IPS-20b (cell line): ENCODE data around the gene TBC1D23.
"Not testable (repeated sequence)": the region's sequence is repeated elsewhere in the genome, so short reads cannot be mapped to it uniquely, and the experiment has no call there.

Source experiments
- H3K27ac ChIP-seq: one replicate; pipeline ENCODE4 v1.5.1; 2013; ENCODE audit warnings: low read length
- H3K27me3 ChIP-seq: 2 replicates; pipeline ENCODE4 v1.6.1; 2013; ENCODE audit warnings: mild to moderate bottlenecking, low read length, inconsistent platforms; ENCODE audit not compliant: insufficient read depth
- H3K36me3 ChIP-seq: 2 replicates; pipeline ENCODE4 v1.6.1; 2013; ENCODE audit warnings: low read depth, mild to moderate bottlenecking, inconsistent platforms, low read length, moderate library complexity; ENCODE audit not compliant: insufficient read depth
- H3K4me1 ChIP-seq: 2 replicates; pipeline ENCODE4 v1.6.1; 2013; ENCODE audit warnings: mild to moderate bottlenecking, control low read depth, inconsistent platforms, low read length, moderate library complexity; ENCODE audit not compliant: insufficient read depth
- H3K4me3 ChIP-seq: 2 replicates; pipeline ENCODE4 v1.5.1; 2013; ENCODE audit warnings: mild to moderate bottlenecking, low read length, inconsistent platforms
- H3K9ac ChIP-seq: 2 replicates; pipeline ENCODE4 v1.6.1; 2013; ENCODE audit warnings: low read depth, mild to moderate bottlenecking, inconsistent platforms, low read length, moderate library complexity
- H3K9me3 ChIP-seq: 2 replicates; pipeline ENCODE4 v1.6.1; 2013; ENCODE audit warnings: mild to moderate bottlenecking, low read depth, low read length, inconsistent platforms; ENCODE audit not compliant: insufficient read depth

TBC1D23 gene

GRCh38 chr3:100260685-100261484 lies at the start of gene TBC1D23:
Gene TBC1D23 (plus strand): TSS chr3:100260992. CDS start chr3:100261019, 27 bp downstream.
- no peaks in the 10 kb centered on the region for H3K27me3 ChIP-seq
- no peaks in the 10 kb centered on the region for H3K36me3 ChIP-seq
- H3K4me3 ChIP-seq = peak within 1 kb of the TSS; percentile 90
- peak within 1 kb of the TSS; percentile 82 for H3K9ac ChIP-seq
- H3K27ac ChIP-seq = no peak within 1 kb of the TSS
- peaks cover 12% of the 10 kb centered on the region for H3K4me1 ChIP-seq
- H3K9me3 ChIP-seq = no peaks in the 10 kb centered on the region

GRCh38 chr3:100213891-100214573 lies 46.8 kb upstream of the TBC1D23 start:
- Histone ChIP-seq H3K27ac (no peak overlapping the region), H3K9ac (no peak overlapping the region), H3K4me3 (no peak overlapping the region), H3K4me1 (peaks cover 25% of the 10 kb centered on the region), H3K36me3 (no peaks in the 10 kb centered on the region), H3K27me3 (peaks cover 7% of the 10 kb centered on the region), H3K9me3 (no peaks in the 10 kb centered on the region)

- no peak overlapping the region for H3K4me3 ChIP-seq
- H3K9me3 ChIP-seq = peaks cover 4% of the 10 kb centered on the region; the same call in 1 of the 2 replicates
- H3K4me1 ChIP-seq = peaks cover 24% of the 10 kb centered on the region
- no peaks in the 10 kb centered on the region for H3K36me3 ChIP-seq
- peaks cover 7% of the 10 kb centered on the region for H3K27me3 ChIP-seq
- no peak overlapping the region for H3K27ac ChIP-seq
- H3K9ac ChIP-seq = no peak overlapping the region
Observed at GRCh38 chr3:100214574-100214964, 46.2 kb upstream of the TBC1D23 start.

- Histone ChIP-seq H3K9ac (no peak overlapping the region), H3K9me3 (peaks cover 14% of the 10 kb centered on the region), H3K36me3 (no peaks in the 10 kb centered on the region), H3K27ac (no peak overlapping the region), H3K4me3 (no peak overlapping the region), H3K4me1 (peaks cover 3% of the 10 kb centered on the region; the same call in 1 of the 2 replicates), H3K27me3 (peaks cover 3% of the 10 kb centered on the region)
Observed at GRCh38 chr3:100216713-100217112, 44.1 kb upstream of the TBC1D23 start.

- Histone ChIP-seq H3K4me1 (no peaks in the 10 kb centered on the region), H3K27ac (no peak overlapping the region), H3K36me3 (no peaks in the 10 kb centered on the region), H3K9ac (no peak overlapping the region), H3K4me3 (no peak overlapping the region), H3K27me3 (no peaks in the 10 kb centered on the region), H3K9me3 (peaks cover 14% of the 10 kb centered on the region)
Observed at GRCh38 chr3:100221159-100221558, 39.6 kb upstream of the TBC1D23 start.

- no peaks in the 10 kb centered on the region for H3K27me3 ChIP-seq
Observed at GRCh38 chr3:100225193-100225592, 35.6 kb upstream of the TBC1D23 start.

GRCh38 chr3:100225883-100226282 lies 34.9 kb upstream of the TBC1D23 start:
- no peaks in the 10 kb centered on the region for H3K27me3 ChIP-seq
- H3K36me3 ChIP-seq = no peaks in the 10 kb centered on the region
- H3K4me3 ChIP-seq = no peak overlapping the region
- no peak overlapping the region for H3K27ac ChIP-seq
- H3K9me3 ChIP-seq = peaks cover 3% of the 10 kb centered on the region
- no peak overlapping the region for H3K9ac ChIP-seq
- no peaks in the 10 kb centered on the region for H3K4me1 ChIP-seq

More at GRCh38 chr3:100225193-100225592, 35.6 kb upstream of the TBC1D23 start:
- Histone ChIP-seq H3K4me1 (no peaks in the 10 kb centered on the region), H3K27ac (no peak overlapping the region), H3K4me3 (no peak overlapping the region), H3K36me3 (no peaks in the 10 kb centered on the region), H3K9ac (no peak overlapping the region), H3K9me3 (peaks cover 8% of the 10 kb centered on the region)

GRCh38 chr3:100226712-100227429 lies 33.9 kb upstream of the TBC1D23 start:
- H3K36me3 ChIP-seq = no peaks in the 10 kb centered on the region
- no peak overlapping the region for H3K27ac ChIP-seq
- no peaks in the 10 kb centered on the region for H3K9me3 ChIP-seq
- H3K4me3 ChIP-seq = no peak overlapping the region
- H3K4me1 ChIP-seq = no peaks in the 10 kb centered on the region
- H3K27me3 ChIP-seq = no peaks in the 10 kb centered on the region
- H3K9ac ChIP-seq = no peak overlapping the region

GRCh38 chr3:100227511-100227921 lies 33.3 kb upstream of the TBC1D23 start:
- Histone ChIP-seq H3K9ac (no peak overlapping the region), H3K9me3 (no peaks in the 10 kb centered on the region), H3K27ac (no peak overlapping the region), H3K4me3 (no peak overlapping the region), H3K27me3 (no peaks in the 10 kb centered on the region), H3K36me3 (no peaks in the 10 kb centered on the region), H3K4me1 (no peaks in the 10 kb centered on the region; the same call in 1 of the 2 replicates)

GRCh38 chr3:100228247-100228646 lies 32.5 kb upstream of the TBC1D23 start:
- no peaks in the 10 kb centered on the region for H3K36me3 ChIP-seq
- no peak overlapping the region for H3K9ac ChIP-seq
- no peaks in the 10 kb centered on the region for H3K9me3 ChIP-seq
- no peak overlapping the region for H3K4me3 ChIP-seq
- no peaks in the 10 kb centered on the region for H3K27me3 ChIP-seq
- H3K4me1 ChIP-seq = peaks cover 6% of the 10 kb centered on the region
- no peak overlapping the region for H3K27ac ChIP-seq

GRCh38 chr3:100229188-100229587 lies 31.6 kb upstream of the TBC1D23 start:
- not testable (repeated sequence) for H3K9me3 ChIP-seq, H3K4me3 ChIP-seq, H3K27me3 ChIP-seq, H3K4me1 ChIP-seq, H3K36me3 ChIP-seq, H3K9ac ChIP-seq, H3K27ac ChIP-seq
